H1 (cell line): ENCODE results near the gene SH3PXD2A. TPM values are rescaled to one million over a fixed set of nuclear protein-coding genes. Genes with fewer than 3 reads are reported as not detected.
A peak's percentile ranks its signal among the peaks of the same experiment; 100 is the strongest.

ENCODE experiments used
- CTCF ChIA-PET: fragments of 300-600 bp; sonication (Branson Sonifier 250); formaldehyde crosslinking; loops from one replicate; lab custom pipeline; 2021; ENCODE audit not compliant: partially characterized antibody; lab: Charles Lee
- POLR2A ChIA-PET: fragments of 300-600 bp; sonication (Branson Sonifier 250); formaldehyde crosslinking; loops from one replicate; lab custom pipeline; 2021; ENCODE audit warnings: inconsistent platforms; ENCODE audit not compliant: partially characterized antibody; lab: Charles Lee
- DNase-seq, 2 experiments: peaks; one replicate each; pipeline versions ENCODE4 v3.0.0 to v3.0.0-alpha.2; 2010 to 2022; ENCODE audit warnings: low spot score in 2 of 2, low read depth in 1 of 2, mixed read lengths in 1 of 2
- FAIRE-seq: peaks from 2 replicates; lab custom pipeline; 2011; peaks lifted over from hg19 to GRCh38; lab: Jason Lieb, UNC
- H2AFZ ChIP-seq: 2 replicates; pipeline ENCODE4 v1.8.1; 2012; ENCODE audit warnings: low read length, inconsistent platforms
- H2AK5ac ChIP-seq: 2 replicates; pipeline ENCODE4 v1.6.1; 2013; ENCODE audit warnings: low read depth, low read length
- H2BK120ac ChIP-seq: replicated peaks from 2 replicates; pipeline ENCODE3; 2013; ENCODE audit warnings: low read depth, low read length, inconsistent platforms
- H2BK12ac ChIP-seq: 2 replicates; pipeline ENCODE4 v1.6.1; 2013; ENCODE audit warnings: low read depth, low read length
- H2BK15ac ChIP-seq: 2 replicates; pipeline ENCODE4 v1.6.1; 2013; ENCODE audit warnings: low read length
- H2BK20ac ChIP-seq: 2 replicates; pipeline ENCODE4 v1.6.1; 2013; ENCODE audit warnings: low read length
- H2BK5ac ChIP-seq: 2 replicates; pipeline ENCODE4 v1.6.1; 2013; ENCODE audit warnings: low read depth, low read length
- H3K14ac ChIP-seq: 2 replicates; pipeline ENCODE4 v1.6.1; 2013; ENCODE audit warnings: inconsistent platforms; ENCODE audit not compliant: insufficient read length
- H3K18ac ChIP-seq: 2 replicates; pipeline ENCODE4 v1.6.1; 2013; ENCODE audit warnings: low read length; ENCODE audit errors: extremely low read depth
- H3K23ac ChIP-seq: 2 replicates; pipeline ENCODE4 v1.6.1; 2013; ENCODE audit warnings: inconsistent platforms; ENCODE audit not compliant: insufficient read length
- H3K23me2 ChIP-seq: 2 replicates; pipeline ENCODE4 v1.6.1; 2013; ENCODE audit warnings: low read depth, low read length
- H3K27ac ChIP-seq: 2 replicates; pipeline ENCODE4 v1.6.1; 2011; ENCODE audit warnings: low read depth, low read length, inconsistent platforms
- H3K27me3 ChIP-seq, 4 experiments: replicated peaks in 1 of 4; 1 replicate in 1 of 4; 2 replicates in 3 of 4; pipeline versions ENCODE4 v1.6.1 to v1.8.1; 2011 to 2013; ENCODE audit warnings: low read length in 3 of 4, mild to moderate bottlenecking in 3 of 4, inconsistent platforms in 2 of 4, mixed read lengths in 2 of 4, moderate library complexity in 1 of 4; ENCODE audit not compliant: control insufficient read depth in 3 of 4, insufficient read depth in 3 of 4; ENCODE audit errors: extremely low read depth in 1 of 4
- H3K36me3 ChIP-seq, 4 experiments: 2 replicates each; pipeline versions ENCODE4 v1.6.1 to v1.8.1; 2011 to 2013; ENCODE audit warnings: mild to moderate bottlenecking in 4 of 4, low read length in 3 of 4, moderate library complexity in 2 of 4, control low read depth in 1 of 4, inconsistent platforms in 1 of 4; ENCODE audit not compliant: insufficient read depth in 4 of 4, control insufficient read depth in 2 of 4
- H3K4ac ChIP-seq: replicated peaks from 2 replicates; pipeline ENCODE3; 2013; ENCODE audit warnings: low read length, low read depth, mixed read lengths, inconsistent platforms; ENCODE audit not compliant: insufficient read length
- H3K4me1 ChIP-seq, 4 experiments: replicated peaks in 1 of 4; 1 replicate in 1 of 4; 2 replicates in 3 of 4; pipeline versions ENCODE4 v1.6.1 to v1.8.1; 2011 to 2013; ENCODE audit warnings: low read length in 3 of 4, inconsistent platforms in 2 of 4, mixed read lengths in 1 of 4; ENCODE audit not compliant: insufficient read depth in 4 of 4, control insufficient read depth in 3 of 4
- H3K4me2 ChIP-seq, 2 experiments: 2 replicates each; pipeline versions ENCODE4 v1.6.1 to v1.8.1; 2011 to 2013; ENCODE audit warnings: low read depth in 2 of 2, low read length in 2 of 2, control low read depth in 1 of 2, inconsistent platforms in 1 of 2, mild to moderate bottlenecking in 1 of 2; ENCODE audit not compliant: insufficient read depth in 1 of 2
- H3K4me3 ChIP-seq, 4 experiments: fragments of 200-600, 300-600 bp in 1 of 4; sonication (generic), shearing (Covaris generic), sonication (Bioruptor Twin) in 1 of 4; 2 replicates each; pipeline versions ENCODE4 v1.5.1 to v1.8.1; 2011 to 2016; ENCODE audit warnings: low read length in 4 of 4, low read depth in 3 of 4, control low read depth in 2 of 4, inconsistent platforms in 2 of 4, mild to moderate bottlenecking in 2 of 4, mixed read lengths in 1 of 4, moderate library complexity in 1 of 4; ENCODE audit not compliant: insufficient read depth in 2 of 4; ENCODE audit errors: extremely low read depth in 1 of 4
- H3K56ac ChIP-seq: replicated peaks from 2 replicates; pipeline ENCODE3; 2013; ENCODE audit warnings: low read depth, mild to moderate bottlenecking, mixed read lengths, low read length, inconsistent platforms; ENCODE audit not compliant: insufficient read length
- H3K79me1 ChIP-seq: 2 replicates; pipeline ENCODE4 v1.6.1; 2013; ENCODE audit warnings: low read depth, low read length, control low read depth
- H3K79me2 ChIP-seq, 2 experiments: 2 replicates each; pipeline versions ENCODE4 v1.6.1 to v1.8.1; 2012 to 2013; ENCODE audit warnings: low read length in 2 of 2, mild to moderate bottlenecking in 2 of 2, inconsistent platforms in 1 of 2; ENCODE audit not compliant: insufficient read depth in 2 of 2, control insufficient read depth in 1 of 2
- H3K9ac ChIP-seq, 4 experiments: replicated peaks in 1 of 4; 1 replicate in 1 of 4; 2 replicates in 3 of 4; pipeline versions ENCODE4 v1.6.1 to v1.8.1; 2011 to 2013; ENCODE audit warnings: low read depth in 3 of 4, low read length in 3 of 4, control low read depth in 2 of 4, mild to moderate bottlenecking in 2 of 4, moderate library complexity in 2 of 4, inconsistent platforms in 1 of 4; ENCODE audit errors: extremely low read depth in 1 of 4
- H3K9me3 ChIP-seq, 2 experiments: 2 replicates each; pipeline versions ENCODE4 v1.6.1 to v1.8.1; 2012 to 2013; ENCODE audit warnings: mild to moderate bottlenecking in 2 of 2, moderate library complexity in 2 of 2, control low read depth in 1 of 2, inconsistent platforms in 1 of 2, low read depth in 1 of 2, low read length in 1 of 2, mixed read lengths in 1 of 2; ENCODE audit not compliant: insufficient read depth in 2 of 2
- H4K20me1 ChIP-seq, 2 experiments: replicated peaks in 1 of 2; 2 replicates each; pipeline versions ENCODE3 to v1.8.1; 2011 to 2013; ENCODE audit warnings: inconsistent platforms in 2 of 2, low read length in 2 of 2, mild to moderate bottlenecking in 1 of 2; ENCODE audit not compliant: insufficient read depth in 2 of 2, control insufficient read depth in 1 of 2
- H4K5ac ChIP-seq: 2 replicates; pipeline ENCODE4 v1.6.1; 2013; ENCODE audit warnings: low read length, low read depth, mixed read lengths, inconsistent platforms; ENCODE audit not compliant: insufficient read length
- H4K8ac ChIP-seq: 2 replicates; pipeline ENCODE4 v1.8.0; 2013; ENCODE audit warnings: mild to moderate bottlenecking, moderate library complexity, low read length, inconsistent platforms; ENCODE audit not compliant: insufficient read depth; ENCODE audit errors: extremely low read depth
- H4K91ac ChIP-seq: replicated peaks from 2 replicates; pipeline ENCODE3; 2013; ENCODE audit warnings: low read length, mixed read lengths, inconsistent platforms; ENCODE audit not compliant: insufficient read length
- CEBPB ChIP-seq: IDR thresholded peaks from 2 replicates; pipeline ENCODE4 v1.6.1; 2012; ENCODE audit warnings: low read depth, low read length
- CHD1 ChIP-seq: IDR thresholded peaks from 2 replicates; pipeline ENCODE4 v1.6.1; 2012; ENCODE audit warnings: low read depth, low read length, improper control_type of control experiment
- CTCF ChIP-seq, 3 experiments: IDR thresholded peaks; 1 replicate in 2 of 3; 2 replicates in 1 of 3; pipeline versions ENCODE4 v1.5.1 to v1.6.1; 2011; ENCODE audit warnings: low read length in 3 of 3, mild to moderate bottlenecking in 3 of 3, inconsistent platforms in 2 of 3, low read depth in 1 of 3, moderate library complexity in 1 of 3; ENCODE audit not compliant: insufficient read depth in 1 of 3; ENCODE audit errors: control extremely low read depth in 1 of 3
- GABPA ChIP-seq: IDR thresholded peaks from 2 replicates; pipeline ENCODE4 v1.6.1; 2011; ENCODE audit warnings: mild to moderate bottlenecking, low read length, moderate library complexity, borderline replicate concordance; ENCODE audit not compliant: insufficient read depth
- KDM1A ChIP-seq: fragments of 200-600, 300-600 bp; sonication (generic); IDR thresholded peaks from 2 replicates; pipeline ENCODE4 v1.7.1; 2016; ENCODE audit warnings: mild to moderate bottlenecking, low read length, borderline replicate concordance
- RAD21 ChIP-seq, 2 experiments: IDR thresholded peaks in 1 of 2; conservative IDR thresholded peaks in 1 of 2; 2 replicates each; pipeline ENCODE4 v1.6.1; 2011; ENCODE audit warnings: low read depth in 2 of 2, low read length in 2 of 2, improper control_type of control experiment in 1 of 2, inconsistent platforms in 1 of 2, mild to moderate bottlenecking in 1 of 2, moderate library complexity in 1 of 2
- RNF2 ChIP-seq: fragments of 200-900, 300-1000 bp; sonication (generic); IDR thresholded peaks from 2 replicates; pipeline ENCODE4 v1.7.1; 2016; ENCODE audit warnings: borderline replicate concordance, low read depth, mild to moderate bottlenecking, antibody characterized with exemption, low read length; ENCODE audit not compliant: poor library complexity, severe bottlenecking; ENCODE audit errors: missing control alignments
- SIRT6 ChIP-seq: IDR thresholded peaks from one replicate; pipeline ENCODE4 v1.7.1; 2012; ENCODE audit warnings: low read length, inconsistent platforms
- TBP ChIP-seq: IDR thresholded peaks from 2 replicates; pipeline ENCODE4 v1.6.1; 2011; ENCODE audit warnings: low read depth, low read length, improper control_type of control experiment
- WGBS, 2 experiments: shearing (Covaris generic) in 1 of 2; methylation state at CpG; one replicate each; pipeline versions ENCODE4 v1.1.6 to v1.1.7; 2013 to 2015; ENCODE audit warnings: low lambda C conversion rate in 2 of 2, mixed read lengths in 2 of 2, inconsistent platforms in 1 of 2, low coverage in 1 of 2, missing lambda C conversion rate in 1 of 2; ENCODE audit not compliant: insufficient replicate concordance in 2 of 2, insufficient coverage in 1 of 2, insufficient read length in 1 of 2; ENCODE audit errors: extremely low coverage in 1 of 2, missing lambda C conversion rate in 1 of 2; 5-methylcytosine and 5-hydroxymethylcytosine counted together
- polyA plus RNA-seq, 7 experiments: library from polyadenylated mRNA; depleted of rRNA in 3 of 7; stranded (reverse) in 5 of 7; unstranded in 2 of 7; fragments of >200 nt in 5 of 7; fragments of 200-250 nt in 2 of 7; gene quantifications; 1 replicate in 5 of 7; 2 replicates in 1 of 7; 4 replicates in 1 of 7; pipeline versions ENCODE4 v1.2.1 to v1.2.3, GENCODE V29; 2011 to 2013; ENCODE audit warnings: missing spikeins in 2 of 7, mixed read lengths in 2 of 7
- total RNA-seq: library from RNA; stranded (reverse); fragmentation: NEBNext Ultra II Directional; extraction: Animal tissue kit (Norgen Biotek cat#: 25700); gene quantifications from 2 replicates; pipeline ENCODE4 v1.2.1, GENCODE V29; 2021

SH3PXD2A gene
- total and polyA plus RNA-seq, 2 of the 8 experiments (the other 6 are each of a cell fraction or from before 2014, with no cell fraction given): 5.4 to 16.3 TPM

DNA sequence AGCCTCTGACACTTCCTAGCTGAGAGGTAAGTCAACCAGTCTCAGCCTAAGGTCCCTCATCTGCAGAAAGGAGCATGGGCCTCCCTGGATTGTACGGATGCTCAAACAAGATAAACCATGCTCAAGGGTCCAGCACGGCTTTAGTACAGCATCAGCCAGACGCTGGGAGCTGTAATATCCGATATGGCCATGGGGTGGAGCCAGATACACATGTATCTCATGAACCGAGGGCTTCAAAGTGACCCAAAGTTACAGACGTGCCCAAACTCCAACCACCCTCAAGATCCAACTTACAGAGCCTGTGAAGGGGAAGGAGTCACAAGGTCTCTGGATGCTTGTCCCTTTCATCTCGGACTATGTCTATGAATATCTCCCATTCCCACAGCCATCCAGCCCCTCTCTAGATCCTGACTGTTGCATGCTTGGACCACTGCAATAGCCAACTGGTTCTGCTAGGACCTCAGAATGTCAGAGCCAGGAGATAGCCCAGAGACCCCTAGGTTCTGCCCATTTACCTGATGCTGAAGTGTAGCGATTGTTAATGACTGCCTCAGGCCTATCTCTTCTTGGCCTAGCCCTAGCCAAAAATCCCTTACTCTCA is 142.4 kb downstream of the SH3PXD2A start:
- no peak overlapping the region for H3K4me3 ChIP-seq
- H2BK20ac ChIP-seq: no peak overlapping the region
- H3K18ac ChIP-seq: no peak overlapping the region
- H3K56ac ChIP-seq: no peak overlapping the region
- no peak overlapping the region for H2BK15ac ChIP-seq
- peaks cover 0 to 3% of the 10 kb centered on the region in 2 experiments for H4K20me1 ChIP-seq
- no peak overlapping the region for H2AFZ ChIP-seq
- WGBS, 2 experiments: 29% methylated on average over 8 of the region's 8 CpGs; no CpG with 5 or more reads in 1 of the 2 experiments
- no peak overlapping the region for H3K23ac ChIP-seq
- no peaks in the 10 kb centered on the region for H3K23me2 ChIP-seq
- FAIRE-seq: peak; percentile 97
- ChIA-PET POLR2A (interaction anchor here (1.0 to 1.5 kb wide), 3 partner anchors 59 to 171 kb away, joined by 3 to 4 read pairs (median 4); no protein-coding TSS in a partner anchor), CTCF (interaction anchor here (0.7 to 13.5 kb wide), 60 partner anchors 7 to 563 kb away, joined by 3 to 199 read pairs (median 6); partner anchors contain the start of gene SH3PXD2A)
- no peak overlapping the region for H2BK5ac ChIP-seq
- no peak overlapping the region for H2AK5ac ChIP-seq
- peak; percentile 53 to 98 for DNase-seq
- H3K4me2 ChIP-seq: no peak overlapping the region
- no peak overlapping the region for H3K4ac ChIP-seq
- no peak overlapping the region for H2BK120ac ChIP-seq
- H3K9me3 ChIP-seq: no peaks in the 10 kb centered on the region
- H3K36me3 ChIP-seq: no peaks in the 10 kb centered on the region
- H4K91ac ChIP-seq: no peak overlapping the region
- H3K79me1 ChIP-seq: no peaks in the 10 kb centered on the region
- no peaks in the 10 kb centered on the region for H3K79me2 ChIP-seq
- peaks cover 0 to 3% (median 1%) of the 10 kb centered on the region in 4 experiments; a peak in 2 of 7 replicates for H3K4me1 ChIP-seq
- H3K27ac ChIP-seq: no peak overlapping the region
- no peaks in the 10 kb centered on the region for H3K27me3 ChIP-seq
- H4K5ac ChIP-seq: no peak overlapping the region
- no peak overlapping the region for H2BK12ac ChIP-seq
- no peak overlapping the region for H3K14ac ChIP-seq
- no peak overlapping the region; the same call in 1 of the 2 replicates for H4K8ac ChIP-seq
- H3K9ac ChIP-seq: no peak overlapping the region
- TF ChIP-seq CTCF (IDR thresholded peaks at IDR 0.05; ENCODE audit: control extremely low read depth in 1 of 3, insufficient read depth in 1 of 3, low read depth in 1 of 3, low read length in 3 of 3) (peak; percentile 68 to 96 (median 93)), TBP (no peak), SIRT6 (no peak), GABPA (no peak), CEBPB (no peak), CHD1 (no peak), RNF2 (no peak), RAD21 (IDR thresholded peaks at IDR 0.05 in 1 of 2, conservative IDR thresholded peaks at IDR 0.05 in 1 of 2; ENCODE audit: low read depth in 2 of 2, low read length in 2 of 2) (peak; percentile 99), KDM1A (no peak)
